BLaER1 treated with 17β-estradiol and CSF1 and Interleukin-3, amounts not matched to agents 10 nM and 100 nM (cell line): Measurements from ENCODE around the gene CADPS2.

ENCODE experiments used
- H3K27ac ChIP-seq, 11 experiments: shearing (Covaris generic); formaldehyde crosslinking; 2 replicates each; pipeline ENCODE4 v1.8.1; 2022
- H3K27me3 ChIP-seq, 11 experiments: shearing (Covaris generic); formaldehyde crosslinking; 2 replicates each; pipeline ENCODE4 v1.8.1; 2022
- H3K36me3 ChIP-seq, 11 experiments: shearing (Covaris generic); formaldehyde crosslinking; 2 replicates each; pipeline ENCODE4 v1.8.1; 2022
- H3K4me1 ChIP-seq, 10 experiments: shearing (Covaris generic); formaldehyde crosslinking; 2 replicates each; pipeline ENCODE4 v1.8.1; 2022
- H3K4me2 ChIP-seq, 11 experiments: shearing (Covaris generic); formaldehyde crosslinking; 2 replicates each; pipeline ENCODE4 v1.8.1; 2022
- H3K4me3 ChIP-seq, 10 experiments: shearing (Covaris generic); formaldehyde crosslinking; 2 replicates each; pipeline ENCODE4 v1.8.1; 2022
- H3K9ac ChIP-seq, 11 experiments: shearing (Covaris generic); formaldehyde crosslinking; 2 replicates each; pipeline ENCODE4 v1.8.1; 2022
- H3K9me3 ChIP-seq, 11 experiments: shearing (Covaris generic); formaldehyde crosslinking; replicated peaks in 1 of 11; 2 replicates each; pipeline ENCODE4 v1.8.1; 2022
- H4K20me1 ChIP-seq, 11 experiments: shearing (Covaris generic); formaldehyde crosslinking; 2 replicates each; pipeline ENCODE4 v1.8.1; 2022
- Cebpa-rat ChIP-seq, 11 experiments: shearing (Covaris generic); IDR thresholded peaks; 2 replicates each; pipeline ENCODE4 v1.8.1; 2022

The CADPS2 gene

GRCh38 chr7:122552769-122553168, 333.5 kb downstream of the CADPS2 start:
- H3K9me3 ChIP-seq: no peaks in the 10 kb centered on the region
- no peak for TF ChIP-seq Cebpa-rat (IDR thresholded peaks at IDR 0.05)
- H3K4me1 ChIP-seq: peaks cover 0 to 8% (median 0%) of the 10 kb centered on the region in 10 experiments; a peak in 2 of 20 replicates
- H3K4me2 ChIP-seq: no peak overlapping the region
- H3K27ac ChIP-seq: no peak overlapping the region
- no peak overlapping the region for H3K4me3 ChIP-seq
- no peak overlapping the region for H3K9ac ChIP-seq
- H3K27me3 ChIP-seq: no peaks in the 10 kb centered on the region
- H3K36me3 ChIP-seq: no peaks in the 10 kb centered on the region
- no peaks in the 10 kb centered on the region for H4K20me1 ChIP-seq

- no peak for TF ChIP-seq Cebpa-rat (IDR thresholded peaks at IDR 0.05)
- Histone ChIP-seq H3K4me2 (no peak overlapping the region), H3K36me3 (no peaks in the 10 kb centered on the region), H3K4me1 (peaks cover 0 to 11% (median 0%) of the 10 kb centered on the region in 10 experiments; a peak in 6 of 20 replicates), H3K9ac (no peak overlapping the region), H3K27me3 (no peaks in the 10 kb centered on the region), H3K4me3 (no peak overlapping the region), H4K20me1 (no peaks in the 10 kb centered on the region), H3K9me3 (no peaks in the 10 kb centered on the region), H3K27ac (no peak overlapping the region)
These were observed 335.7 kb downstream of the CADPS2 start for GRCh38 chr7:122550545-122550944.

- Histone ChIP-seq H3K27me3 (no peaks in the 10 kb centered on the region), H3K4me2 (no peak overlapping the region), H3K36me3 (no peaks in the 10 kb centered on the region), H3K9me3 (no peaks in the 10 kb centered on the region), H3K4me3 (no peak overlapping the region), H4K20me1 (no peaks in the 10 kb centered on the region), H3K27ac (no peak overlapping the region), H3K9ac (no peak overlapping the region), H3K4me1 (peaks cover 0 to 21% (median 6%) of the 10 kb centered on the region in 10 experiments; a peak in 13 of 20 replicates)
- TF ChIP-seq Cebpa-rat (IDR thresholded peaks at IDR 0.05): no peak
These were observed 336.7 kb downstream of the CADPS2 start for GRCh38 chr7:122549578-122549977.

- H3K27ac ChIP-seq: no peak overlapping the region
- H3K4me1 ChIP-seq: peaks cover 0 to 31% (median 10%) of the 10 kb centered on the region in 10 experiments; a peak in 13 of 20 replicates
- no peak overlapping the region for H3K4me3 ChIP-seq
- H3K27me3 ChIP-seq: no peaks in the 10 kb centered on the region
- H3K9ac ChIP-seq: no peak overlapping the region
- no peaks in the 10 kb centered on the region for H3K36me3 ChIP-seq
- no peak overlapping the region; a peak in 1 of 22 replicates for H3K4me2 ChIP-seq
- TF ChIP-seq Cebpa-rat (IDR thresholded peaks at IDR 0.05): no peak
- no peaks in the 10 kb centered on the region for H4K20me1 ChIP-seq
- no peaks in the 10 kb centered on the region for H3K9me3 ChIP-seq
These were observed 339.8 kb downstream of the CADPS2 start for GRCh38 chr7:122546496-122546895.

- Histone ChIP-seq H3K36me3 (no peaks in the 10 kb centered on the region), H3K4me3 (no peak overlapping the region), H3K27me3 (no peaks in the 10 kb centered on the region), H3K27ac (peak overlapping the region in 5 of 11 experiments; percentile 42 to 67 (median 50); a peak in 9 of 22 replicates), H4K20me1 (no peaks in the 10 kb centered on the region), H3K4me1 (peaks cover 0 to 31% (median 10%) of the 10 kb centered on the region in 10 experiments; a peak in 13 of 20 replicates), H3K9ac (no peak overlapping the region), H3K9me3 (no peaks in the 10 kb centered on the region), H3K4me2 (peak overlapping the region in 4 of 11 experiments; percentile 24 to 83 (median 60); a peak in 8 of 22 replicates)
- no peak for TF ChIP-seq Cebpa-rat (IDR thresholded peaks at IDR 0.05)
These were observed 341.8 kb downstream of the CADPS2 start for GRCh38 chr7:122544463-122544862.

GRCh38 chr7:122543891-122544290, 342.4 kb downstream of the CADPS2 start:
- Histone ChIP-seq H3K36me3 (no peaks in the 10 kb centered on the region), H3K4me1 (peaks cover 0 to 31% (median 10%) of the 10 kb centered on the region in 10 experiments; a peak in 13 of 20 replicates), H4K20me1 (no peaks in the 10 kb centered on the region), H3K4me3 (no peak overlapping the region), H3K27me3 (no peaks in the 10 kb centered on the region), H3K9me3 (no peaks in the 10 kb centered on the region), H3K27ac (no peak overlapping the region), H3K4me2 (peak overlapping the region in 2 of 11 experiments; percentile 68 to 83; a peak in 5 of 22 replicates), H3K9ac (no peak overlapping the region)
- TF ChIP-seq Cebpa-rat (IDR thresholded peaks at IDR 0.05): no peak

- Histone ChIP-seq H3K27ac (no peak overlapping the region), H3K9me3 (no peaks in the 10 kb centered on the region), H3K4me1 (peaks cover 0 to 31% (median 10%) of the 10 kb centered on the region in 10 experiments; a peak in 12 of 20 replicates), H3K4me2 (no peak overlapping the region), H3K36me3 (no peaks in the 10 kb centered on the region), H3K27me3 (no peaks in the 10 kb centered on the region), H4K20me1 (no peaks in the 10 kb centered on the region), H3K4me3 (no peak overlapping the region), H3K9ac (no peak overlapping the region)
- no peak for TF ChIP-seq Cebpa-rat (IDR thresholded peaks at IDR 0.05)
These were observed 343.1 kb downstream of the CADPS2 start for GRCh38 chr7:122543166-122543565.

GRCh38 chr7:122535086-122535485, 351.2 kb downstream of the CADPS2 start:
- Histone ChIP-seq H3K4me2 (no peak overlapping the region), H3K9ac (no peak overlapping the region), H3K4me1 (no peaks in the 10 kb centered on the region), H3K4me3 (no peak overlapping the region), H3K27me3 (no peaks in the 10 kb centered on the region), H3K27ac (no peak overlapping the region), H3K9me3 (no peaks in the 10 kb centered on the region), H3K36me3 (no peaks in the 10 kb centered on the region), H4K20me1 (no peaks in the 10 kb centered on the region)
- no peak for TF ChIP-seq Cebpa-rat (IDR thresholded peaks at IDR 0.05)

GRCh38 chr7:122532406-122533269, 353.6 kb downstream of the CADPS2 start:
- no peak overlapping the region for H3K9ac ChIP-seq
- H3K36me3 ChIP-seq: no peaks in the 10 kb centered on the region
- H3K4me1 ChIP-seq: no peaks in the 10 kb centered on the region
- H3K27me3 ChIP-seq: no peaks in the 10 kb centered on the region
- H3K27ac ChIP-seq: no peak overlapping the region
- H4K20me1 ChIP-seq: no peaks in the 10 kb centered on the region
- H3K4me3 ChIP-seq: no peak overlapping the region
- no peak for TF ChIP-seq Cebpa-rat (IDR thresholded peaks at IDR 0.05)
- no peak overlapping the region for H3K4me2 ChIP-seq
- H3K9me3 ChIP-seq: no peaks in the 10 kb centered on the region
